ENCODE data around the gene KLHDC3.
"Not testable (repeated sequence)": the region's sequence is repeated elsewhere in the genome, so short reads cannot be mapped to it uniquely, and the experiment has no call there.

The KLHDC3 gene

DNA sequence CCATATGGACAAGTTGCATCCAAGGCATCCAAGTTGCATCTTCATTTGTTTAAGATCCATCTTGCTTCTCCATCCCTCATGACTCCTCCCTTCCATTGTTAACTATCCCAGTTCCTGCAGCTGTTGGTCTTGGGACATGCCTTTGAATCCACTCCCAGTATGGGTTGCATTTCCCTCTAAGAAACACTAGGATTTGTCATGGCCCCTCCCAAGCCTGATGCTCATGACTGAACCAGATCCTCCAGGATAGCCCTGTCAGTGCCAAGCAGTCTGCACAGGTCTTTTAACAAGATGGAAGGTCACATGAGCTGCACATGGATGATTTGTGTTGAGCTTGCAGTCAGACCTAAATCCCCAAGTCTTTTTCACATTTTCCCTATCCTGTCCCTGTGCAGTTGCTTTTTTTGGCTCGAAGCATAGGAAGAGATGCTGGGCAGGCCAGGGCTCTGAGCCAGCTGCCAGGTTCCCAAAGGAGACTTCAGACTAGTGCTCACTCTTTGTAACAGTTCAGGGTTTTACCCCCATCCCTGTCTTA lies 25.5 kb upstream of the KLHDC3 start:
- no peak for DNase-seq

DNA sequence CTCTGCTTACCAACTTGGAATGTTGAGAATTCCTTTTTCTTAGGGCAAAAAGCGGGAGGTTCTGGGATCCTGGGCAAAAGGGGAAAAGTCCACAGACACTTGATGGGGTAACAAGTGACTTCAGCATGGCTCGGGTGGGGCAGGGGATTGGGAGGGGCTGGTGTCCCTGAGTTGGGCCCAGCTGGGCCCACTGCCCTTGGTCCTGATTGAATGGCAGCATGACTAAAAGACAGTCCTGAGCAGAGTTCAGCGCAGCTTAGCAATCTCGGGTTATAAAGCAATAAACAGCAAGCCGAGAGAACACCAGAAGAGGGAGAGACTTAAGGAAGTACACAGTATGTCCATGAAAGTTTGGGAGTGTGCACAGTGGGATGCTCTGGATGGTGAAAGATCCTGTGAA lies 24.1 kb upstream of the KLHDC3 start:
- DNase-seq = no peak

DNA sequence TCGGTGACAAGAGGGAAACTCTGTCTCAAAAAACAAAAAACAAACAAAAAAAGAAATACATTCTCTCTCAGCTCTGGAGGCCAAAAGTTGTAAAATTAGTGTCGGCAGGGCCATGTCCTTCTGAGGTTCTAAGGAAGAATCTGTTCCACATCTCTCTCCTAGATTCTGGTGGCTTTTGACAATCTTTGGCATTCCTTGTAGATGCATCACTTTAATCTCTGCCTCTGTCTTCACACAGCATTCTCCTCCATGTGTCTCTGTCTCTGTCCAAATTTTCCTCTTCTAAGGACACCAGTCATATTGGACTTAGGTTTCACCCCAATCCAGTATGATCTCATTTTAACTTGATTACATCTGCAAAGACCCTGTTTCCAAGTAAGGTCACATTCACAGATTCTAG lies 20.6 kb upstream of the KLHDC3 start:
- no peak for DNase-seq

DNA sequence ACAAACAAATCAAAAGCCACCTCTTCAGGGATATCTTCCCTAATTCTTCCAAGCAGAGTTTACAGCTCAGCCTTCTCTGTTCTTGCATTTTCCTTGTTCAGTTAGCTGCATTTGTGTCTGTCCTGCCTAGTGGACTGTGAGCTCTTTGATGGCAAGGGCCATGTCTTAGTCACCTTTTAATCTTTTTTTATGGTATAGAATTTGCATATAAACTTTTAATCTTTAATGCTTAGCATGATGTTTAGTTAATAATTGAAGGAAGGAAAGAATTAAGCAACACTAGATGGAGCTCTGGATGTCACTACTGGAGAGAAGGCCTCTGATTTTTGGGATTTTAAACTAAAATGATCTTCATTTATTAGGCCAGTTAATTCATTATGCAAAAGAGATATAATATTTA lies 17.5 kb upstream of the KLHDC3 start:
- DNase-seq = no peak

DNA sequence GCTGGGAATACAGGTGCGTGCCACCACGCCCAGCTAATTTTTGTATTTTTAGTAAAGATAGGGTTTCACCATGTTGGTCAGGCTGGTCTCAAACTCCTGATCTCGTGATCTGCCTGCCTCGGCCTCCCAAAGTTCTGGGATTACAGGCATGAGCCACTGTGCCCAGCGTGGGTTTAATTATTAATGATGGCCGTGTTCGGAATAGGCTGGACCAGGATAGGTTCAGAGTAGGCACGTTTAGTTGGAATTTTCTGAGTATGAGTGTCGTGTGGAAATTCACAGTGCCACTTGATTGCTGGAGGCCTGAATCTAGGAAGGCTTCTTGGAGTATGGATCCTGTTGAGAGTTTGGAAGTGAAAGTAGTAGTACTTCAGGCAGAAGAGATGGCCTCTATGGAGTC lies 15.8 kb upstream of the KLHDC3 start:
- DNase-seq = not testable (repeated sequence)

DNA sequence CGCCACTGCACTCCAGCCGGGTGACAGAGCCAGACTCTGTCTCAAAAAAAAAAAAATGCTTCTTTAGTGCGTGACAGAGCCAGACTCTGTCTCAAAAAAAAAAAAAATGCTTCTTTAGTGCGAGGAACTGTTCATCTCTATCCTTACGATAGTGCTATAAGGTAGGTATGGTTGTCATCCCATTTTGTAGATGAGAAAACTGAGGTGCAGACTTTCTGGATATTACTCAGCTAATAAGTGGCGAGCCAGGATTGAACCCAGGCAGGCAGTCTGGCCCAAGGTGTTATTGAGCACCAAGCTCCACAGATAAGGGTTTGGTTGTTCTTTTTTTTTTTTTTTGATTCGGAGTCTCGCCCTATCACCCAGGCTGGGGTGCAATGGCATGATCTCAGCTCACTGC lies 12.2 kb upstream of the KLHDC3 start:
- no peak for DNase-seq

DNA sequence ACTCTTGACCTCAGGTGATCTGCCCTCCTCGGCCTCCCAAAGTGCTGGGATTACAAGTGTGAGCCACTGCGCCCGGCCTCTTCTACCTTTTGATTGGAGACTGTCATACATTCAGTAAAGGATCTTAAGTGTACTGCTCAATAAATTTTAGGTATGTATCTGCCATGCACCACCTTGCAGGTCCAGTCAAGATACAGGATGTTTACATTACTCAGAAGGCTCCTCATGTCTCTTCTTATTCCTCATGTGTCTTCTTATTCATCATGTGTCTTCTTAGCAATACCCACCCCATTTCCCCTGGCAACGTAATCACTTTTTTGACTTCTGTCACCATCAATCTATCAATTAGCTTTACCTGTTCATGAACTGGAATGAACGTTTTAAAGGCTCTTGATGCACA lies 8.2 kb upstream of the KLHDC3 start:
- DNase-seq = no peak

DNA sequence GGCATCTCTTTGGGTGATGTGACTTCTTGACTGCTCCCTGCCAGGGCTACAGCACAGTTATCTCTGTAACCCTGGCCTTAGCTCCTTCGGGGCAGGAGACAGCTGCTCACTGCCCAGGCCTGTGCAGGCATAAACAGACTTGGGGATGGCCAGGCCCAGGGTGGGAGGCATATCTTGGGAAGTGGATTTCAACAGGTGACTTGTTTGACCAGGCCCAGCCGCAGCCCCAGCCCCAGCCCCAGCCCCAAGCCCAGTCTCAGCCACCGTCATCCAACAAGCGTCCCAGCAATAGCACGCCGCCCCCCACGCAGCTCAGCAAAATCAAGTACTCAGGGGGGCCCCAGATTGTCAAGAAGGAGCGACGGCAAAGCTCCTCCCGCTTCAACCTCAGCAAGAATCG lies 7.8 kb upstream of the KLHDC3 start:
- no peak for DNase-seq

DNA sequence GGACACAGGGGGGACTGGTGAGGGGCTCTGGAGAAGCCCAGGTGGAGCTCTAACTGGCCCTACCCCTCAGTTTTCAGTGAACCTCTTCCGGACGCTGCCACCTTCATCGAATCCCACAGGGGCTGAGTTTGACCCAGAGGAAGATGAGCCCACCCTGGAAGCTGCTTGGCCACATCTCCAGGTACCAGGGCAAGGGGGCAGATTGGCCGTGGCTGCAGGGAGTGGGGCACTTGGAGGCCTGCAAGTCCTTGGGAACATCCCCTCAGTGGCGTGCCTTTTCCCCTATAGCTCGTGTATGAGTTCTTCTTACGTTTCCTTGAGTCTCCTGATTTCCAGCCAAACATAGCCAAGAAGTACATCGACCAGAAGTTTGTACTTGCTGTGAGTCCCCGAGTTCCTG lies 6.9 kb upstream of the KLHDC3 start:
- no peak for DNase-seq

DNA sequence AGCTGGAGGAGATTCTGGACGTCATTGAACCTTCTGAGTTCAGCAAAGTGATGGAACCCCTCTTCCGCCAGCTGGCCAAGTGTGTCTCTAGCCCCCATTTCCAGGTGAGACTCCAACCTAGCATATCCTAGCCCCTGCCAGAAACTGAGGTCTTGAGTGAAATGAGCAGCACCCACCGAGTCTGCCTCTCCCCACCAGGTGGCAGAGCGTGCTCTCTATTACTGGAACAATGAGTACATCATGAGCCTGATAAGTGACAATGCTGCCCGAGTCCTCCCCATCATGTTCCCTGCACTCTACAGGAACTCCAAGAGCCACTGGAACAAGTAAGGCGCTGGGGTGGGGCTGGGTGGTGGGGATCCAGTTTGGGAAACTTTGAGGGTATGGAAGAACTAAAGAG lies 4.9 kb upstream of the KLHDC3 start:
- no peak for DNase-seq

DNA sequence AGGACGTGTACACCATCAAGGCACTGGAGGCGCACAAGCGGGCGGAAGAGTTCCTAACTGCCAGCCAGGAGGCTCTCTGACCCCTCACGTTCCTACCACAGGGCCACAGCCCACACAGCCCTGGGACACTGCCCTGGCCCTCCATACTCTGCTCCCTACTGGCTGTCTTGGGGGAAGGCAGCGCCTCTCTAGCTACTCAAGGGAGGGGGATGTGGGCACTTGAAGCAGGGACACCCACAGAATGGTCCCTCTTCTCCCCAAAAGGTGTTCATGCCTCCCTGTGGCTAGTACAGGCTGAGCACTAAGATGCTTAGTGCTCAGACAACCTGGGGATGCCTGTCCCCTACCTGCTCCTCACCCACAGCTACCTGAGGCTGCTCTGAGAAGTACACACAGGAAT lies 2.8 kb upstream of the KLHDC3 start:
- DNase-seq = no peak

DNA sequence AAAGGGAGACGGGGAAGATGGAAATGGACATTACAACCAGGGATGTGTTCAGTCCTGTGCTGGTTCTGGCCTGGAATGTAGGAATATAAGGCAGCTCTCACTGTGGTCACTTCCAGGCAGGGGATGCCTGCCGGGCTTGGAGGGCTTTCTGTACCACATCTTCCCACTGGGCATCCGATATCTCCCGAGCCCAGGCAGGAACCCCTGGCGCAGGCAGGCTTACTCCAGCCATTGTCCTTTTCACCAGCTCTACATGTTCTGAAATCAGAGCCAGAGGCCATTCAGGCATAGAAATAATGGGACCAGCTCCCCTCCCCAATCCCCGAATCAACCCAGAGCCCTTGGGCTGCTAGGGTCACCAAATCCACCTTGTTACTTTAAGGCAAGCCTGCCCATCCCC lies 1.7 kb upstream of the KLHDC3 start:
- DNase-seq = no peak

DNA sequence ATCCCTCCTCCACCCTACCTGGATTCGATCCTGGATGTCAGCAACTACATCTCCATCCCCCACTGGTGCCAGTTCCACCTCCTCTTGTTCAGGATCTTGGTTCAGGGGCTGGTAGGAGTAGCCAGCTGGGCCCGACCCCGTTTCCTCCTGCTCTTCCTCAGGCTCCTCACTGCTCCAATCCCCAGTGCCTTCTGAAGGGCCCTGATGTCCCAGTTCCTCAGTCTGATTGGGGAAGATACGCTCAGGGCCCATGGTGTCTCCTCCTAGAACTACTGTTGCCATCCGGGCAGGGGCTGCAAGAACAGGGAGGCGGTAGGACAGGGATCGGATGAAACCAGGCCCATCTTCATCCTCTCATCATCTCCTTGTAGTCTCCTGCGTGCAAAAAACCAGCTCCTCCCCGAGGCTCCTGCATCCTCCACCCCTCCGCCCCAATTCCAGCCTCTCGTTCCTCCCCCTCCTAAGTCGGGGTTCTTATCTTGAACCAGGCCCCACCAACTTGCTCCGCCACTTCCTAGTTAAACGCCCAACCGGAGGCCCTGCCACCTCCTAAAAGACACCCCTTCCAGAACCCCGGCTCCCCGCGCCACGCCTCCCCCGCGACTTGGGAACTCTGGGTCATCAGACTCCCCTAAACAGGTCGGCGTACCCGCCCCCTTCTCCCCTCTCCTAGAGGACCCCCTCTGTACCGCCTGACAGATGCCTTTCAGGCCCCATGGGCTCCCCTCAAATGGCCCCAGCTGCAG lies 779 bp upstream of the KLHDC3 start:
- DNase-seq = no peak

DNA sequence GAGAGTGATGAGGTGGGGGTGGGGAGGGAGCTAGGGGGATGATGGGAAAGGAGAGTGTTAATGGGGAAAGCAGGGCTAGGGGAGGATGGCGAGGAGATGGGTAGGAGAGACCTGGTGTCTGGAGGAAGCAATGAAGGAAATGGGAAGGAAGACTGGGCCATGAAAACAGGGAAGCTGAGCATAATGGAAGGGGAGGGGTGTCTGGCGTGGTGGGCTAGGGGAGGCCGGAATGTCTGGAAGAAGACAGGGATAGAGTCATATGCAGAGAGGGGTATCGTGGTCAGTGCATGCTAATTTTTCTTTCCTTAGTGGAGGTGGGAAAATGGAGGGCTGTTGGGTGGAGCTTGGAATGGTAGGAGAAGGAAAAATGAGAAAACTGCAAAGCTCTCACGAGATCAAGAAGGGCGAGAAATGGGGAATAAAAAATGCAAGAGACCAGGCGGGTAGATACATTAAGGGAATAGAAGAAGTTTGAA lies 423 bp downstream of the KLHDC3 start:
- DNase-seq = no peak

DNA sequence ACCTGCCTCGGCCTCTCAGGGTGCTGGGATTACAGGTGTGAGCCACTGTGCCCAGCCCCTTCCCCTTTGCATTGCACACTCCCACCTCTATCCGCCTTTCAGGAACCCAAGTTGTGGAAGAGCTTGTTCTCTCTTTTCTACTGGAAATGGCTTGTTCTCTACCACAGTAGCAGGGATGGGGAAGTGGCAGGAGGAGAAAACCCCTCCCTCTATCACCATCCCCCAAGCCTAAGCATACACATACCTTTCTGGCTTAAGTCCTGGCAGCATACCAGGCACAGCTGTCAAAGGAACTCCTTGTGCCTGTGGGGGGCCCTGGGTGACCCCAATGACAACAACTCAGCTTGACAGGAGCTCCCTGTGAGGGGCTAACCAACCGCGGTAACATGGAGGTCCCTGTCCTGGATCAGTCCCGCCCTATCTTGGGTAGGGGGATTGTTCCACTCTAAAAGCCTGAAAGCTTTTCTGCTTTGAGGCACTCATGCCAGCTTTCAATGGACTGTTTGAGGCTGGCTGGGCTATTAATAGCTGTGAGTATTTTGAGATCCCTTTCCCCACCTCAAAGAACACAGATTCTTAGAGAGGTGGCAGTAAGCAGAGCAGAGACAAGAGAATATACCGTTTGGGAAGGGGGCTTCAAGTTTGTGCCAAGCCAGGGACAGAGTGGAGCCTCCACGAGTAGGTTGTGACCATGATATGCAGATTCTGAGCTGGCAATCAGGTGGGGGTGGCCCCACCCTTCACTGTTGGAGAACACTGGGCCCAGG lies 2.3 kb downstream of the KLHDC3 start:
- no peak for DNase-seq

DNA sequence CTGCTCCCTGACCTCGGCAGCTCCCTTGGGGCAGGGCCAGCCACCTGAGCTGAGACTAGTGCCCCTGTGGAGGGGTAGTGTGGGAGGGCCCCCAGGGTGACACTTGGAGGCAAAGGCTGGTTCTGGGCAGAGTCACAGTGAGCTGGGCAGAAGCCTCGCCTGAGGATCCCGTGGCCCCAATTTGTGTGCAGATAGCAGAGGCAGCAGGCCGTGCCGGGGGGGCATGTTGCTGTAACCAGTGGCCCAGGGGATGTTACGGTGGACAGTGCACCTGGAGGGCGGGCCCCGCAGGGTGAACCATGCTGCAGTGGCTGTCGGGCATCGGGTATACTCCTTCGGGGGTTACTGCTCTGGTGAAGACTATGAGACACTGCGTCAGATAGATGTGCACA lies 2.9 kb downstream of the KLHDC3 start:
- no peak for DNase-seq

DNA sequence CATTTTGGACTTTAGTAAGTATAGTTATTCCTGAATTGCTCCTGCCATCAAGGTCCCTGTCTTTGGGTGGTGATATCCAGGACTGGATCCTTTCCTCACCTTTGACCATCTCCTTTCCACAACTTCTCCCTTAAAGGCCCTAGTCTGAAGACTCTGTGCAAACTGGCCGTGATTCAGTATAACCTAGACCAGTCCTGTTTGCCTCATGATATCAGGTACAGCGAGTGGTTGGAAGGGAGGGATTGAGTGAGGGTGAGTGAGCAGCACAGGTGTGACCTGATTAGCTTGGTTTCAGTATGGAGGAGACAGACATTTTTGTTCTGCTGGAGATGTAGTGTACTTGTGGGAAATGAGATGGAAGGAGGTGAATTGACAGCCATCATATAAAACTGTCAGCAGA lies 5.1 kb downstream of the KLHDC3 start:
- no peak for DNase-seq

DNA sequence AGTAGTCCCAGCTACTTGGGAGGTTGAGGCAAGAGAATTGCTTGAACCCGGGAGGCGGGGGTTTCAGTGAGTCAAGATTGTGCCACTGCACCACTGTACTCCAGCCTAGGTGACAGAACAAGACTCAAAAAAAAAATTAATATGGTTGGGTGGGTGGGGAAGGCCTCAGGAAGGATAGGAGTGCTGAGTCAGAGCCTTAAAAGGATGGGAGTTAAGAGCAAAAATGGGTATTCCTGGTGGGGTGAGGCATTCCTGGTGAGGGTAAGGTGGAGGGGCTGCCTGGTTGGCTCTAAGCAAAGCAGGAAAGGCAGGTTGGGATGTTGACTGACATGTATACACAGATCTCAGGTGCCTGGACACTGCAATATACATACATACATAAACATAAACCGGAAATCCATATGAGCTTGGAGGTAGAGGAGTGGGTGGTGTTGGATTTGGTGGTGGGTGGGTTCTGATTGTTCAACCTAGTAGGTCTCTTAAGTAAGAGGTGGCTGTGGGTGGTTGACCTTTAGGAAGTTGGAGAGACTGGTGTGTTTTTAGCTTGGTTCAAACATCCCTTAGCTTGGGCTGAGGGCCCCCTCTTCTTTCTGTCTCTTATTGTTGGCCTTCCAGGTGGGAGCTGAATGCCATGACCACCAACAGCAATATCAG lies 6.1 kb downstream of the KLHDC3 start:
- DNase-seq = no peak

DNA sequence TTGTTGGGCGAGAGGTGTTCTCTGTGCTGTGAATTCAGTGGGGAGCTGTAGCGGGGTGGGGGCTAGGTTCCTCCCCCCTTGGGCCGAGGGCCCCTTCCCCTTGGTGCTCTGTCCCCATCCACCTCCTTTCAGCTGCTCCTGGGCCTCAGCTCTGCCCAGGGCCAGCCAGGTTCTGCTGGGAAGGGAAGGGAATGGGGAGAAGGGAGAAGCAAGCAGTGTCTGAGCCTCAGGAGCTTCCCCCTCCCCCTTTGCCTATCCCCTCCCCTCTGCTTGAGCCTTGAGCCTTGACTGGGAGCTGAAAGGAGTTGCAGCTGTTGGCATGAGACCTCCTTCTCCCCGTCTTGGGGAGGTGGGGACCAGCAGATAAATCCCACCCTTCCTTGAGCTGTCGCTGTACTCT lies 6.8 kb downstream of the KLHDC3 start:
- no peak for DNase-seq

DNA sequence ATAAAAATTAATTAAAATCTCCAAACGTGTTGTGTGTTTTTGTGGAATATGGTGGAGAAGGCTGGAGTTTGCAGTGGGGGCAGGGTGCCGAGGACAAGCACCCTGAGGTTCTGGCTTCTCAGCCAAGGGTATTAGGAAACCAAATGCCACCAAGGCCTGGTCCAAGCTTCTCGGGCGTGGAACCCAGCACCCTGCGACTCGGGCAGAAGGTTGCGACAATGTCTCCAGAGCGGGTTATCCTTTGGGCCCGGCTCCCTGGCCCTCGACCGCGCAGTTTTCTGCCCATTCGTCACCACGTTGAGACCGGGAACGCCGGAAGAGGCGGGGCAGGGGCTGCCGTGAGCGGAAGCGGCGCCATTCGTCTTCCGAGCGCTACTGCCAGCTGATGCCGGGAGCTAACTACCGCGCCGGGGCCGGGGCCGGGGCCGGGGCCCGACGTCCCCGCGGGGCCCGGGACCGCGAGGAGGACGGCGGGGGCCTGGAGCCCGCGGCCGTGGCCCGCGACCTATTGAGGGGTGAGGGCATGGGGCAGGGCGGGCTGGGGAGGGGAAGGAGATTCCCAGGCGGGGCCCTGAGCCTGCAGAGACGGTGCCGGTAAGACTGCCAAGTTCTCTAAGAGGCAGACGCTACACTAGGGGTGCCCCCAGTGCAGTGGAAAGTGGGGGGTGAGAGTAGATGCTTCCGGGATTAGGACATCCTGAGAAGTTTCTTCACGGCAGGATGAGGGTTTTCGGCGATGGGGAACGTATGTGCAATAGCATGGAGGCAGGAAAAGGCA lies 7.4 kb downstream of the KLHDC3 start, which contains the start of gene RRP36:
Gene RRP36 (plus strand): TSS at position 354 of the 778 bp plus-strand sequence. CDS start 32 bp downstream, at position 386.
- no peak for DNase-seq

DNA sequence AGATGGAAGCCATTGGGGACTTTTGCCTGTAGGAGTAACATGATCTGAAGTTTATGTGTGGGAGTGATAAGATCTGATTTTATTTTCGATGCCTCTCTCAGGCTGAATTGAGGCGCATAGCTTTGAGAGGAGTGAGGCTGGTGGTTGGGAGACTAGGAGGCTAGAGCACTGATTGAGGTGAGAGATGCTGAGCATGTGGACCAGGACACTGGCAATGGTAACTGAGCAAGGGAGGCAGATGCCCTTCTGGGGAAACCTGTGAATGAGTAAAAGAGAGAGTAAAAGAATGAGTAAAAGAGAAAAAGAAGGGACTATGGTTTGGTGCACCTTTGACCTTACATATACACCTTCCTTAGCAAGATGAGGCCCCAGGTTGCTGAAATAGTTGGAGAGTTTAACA lies 10.4 kb downstream of the KLHDC3 start:
- no peak for DNase-seq

DNA sequence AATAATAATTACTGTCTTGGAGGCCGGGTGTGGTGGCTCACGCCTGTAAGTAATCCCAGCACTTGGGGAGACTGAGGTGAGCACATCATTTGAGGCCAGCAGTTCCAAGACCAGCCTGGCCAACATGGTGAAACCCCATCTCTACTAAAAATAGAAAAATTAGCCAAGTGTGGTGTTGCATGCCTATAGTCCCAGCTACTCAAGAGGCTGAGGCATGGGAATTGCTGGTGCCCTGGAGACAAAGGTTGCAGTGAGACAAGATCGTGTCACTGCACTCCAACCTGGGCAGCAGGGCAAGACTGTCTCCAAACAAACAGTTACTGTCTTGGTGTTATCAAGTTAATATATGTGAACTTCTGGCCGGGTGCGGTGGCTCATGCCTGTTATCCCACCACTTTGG lies 12.3 kb downstream of the KLHDC3 start:
- DNase-seq = no peak

DNA sequence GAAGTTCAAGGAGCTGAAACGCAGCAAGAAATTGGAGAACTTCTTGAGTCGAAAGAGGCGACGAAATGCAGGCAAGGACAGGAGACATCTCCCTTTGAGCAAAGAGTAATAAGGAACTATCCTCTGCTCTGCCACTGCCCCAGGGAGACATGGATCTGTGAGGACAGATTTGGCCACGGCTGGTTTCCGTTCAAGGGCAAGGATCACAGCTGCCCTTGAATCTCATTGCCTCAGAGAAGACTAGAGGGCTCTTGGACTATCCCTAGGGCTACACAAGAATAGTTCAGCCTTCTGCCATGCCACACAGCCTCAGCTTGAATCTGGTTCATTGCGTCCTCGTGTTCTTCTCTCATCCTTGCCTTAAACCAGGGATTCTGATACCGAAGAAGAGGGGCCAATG lies 15.1 kb downstream of the KLHDC3 start:
- no peak for DNase-seq

Measured in cortex of kidney (tissue), 1 donor.